ENCODE measurements around the gene TRPC4AP. TPM values are rescaled to one million over a fixed set of nuclear protein-coding genes. Genes with fewer than 3 reads are reported as not detected.
"Not testable (repeated sequence)": the region's sequence is repeated elsewhere in the genome, so short reads cannot be mapped to it uniquely, and the experiment has no call there.

Gene TRPC4AP
- 57.1 and 64.8 TPM in 2 replicates for total RNA-seq (2014; rRNA removed)
- 57.6 TPM for polyA plus RNA-seq (2012)

GRCh38 chr20:35092524-35093266 lies at the start of gene TRPC4AP:
TSS of gene TRPC4AP (minus strand) at chr20:35092807. CDS start at chr20:35092781, 26 bp downstream.
- DNase-seq (ENCODE audit: low read depth) = peak; percentile 83

GRCh38 chr20:35135867-35136586 lies 43.4 kb upstream of the TRPC4AP start:
- DNase-seq (ENCODE audit: low read depth) = no peak

- no peak for DNase-seq (ENCODE audit: low read depth)
These were observed 42.3 kb upstream of the TRPC4AP start for GRCh38 chr20:35134880-35135279.

GRCh38 chr20:35134472-35134871 lies 41.9 kb upstream of the TRPC4AP start:
- DNase-seq (ENCODE audit: low read depth) = no peak

GRCh38 chr20:35133735-35134134 lies 41.1 kb upstream of the TRPC4AP start:
- DNase-seq (ENCODE audit: low read depth) = no peak

- DNase-seq (ENCODE audit: low read depth) = no peak
These were observed 40.4 kb upstream of the TRPC4AP start for GRCh38 chr20:35133031-35133430.

- DNase-seq (ENCODE audit: low read depth) = no peak
These were observed 39.3 kb upstream of the TRPC4AP start for GRCh38 chr20:35131934-35132333.

- no peak for DNase-seq (ENCODE audit: low read depth)
These were observed 37.1 kb upstream of the TRPC4AP start for GRCh38 chr20:35129647-35130069.

GRCh38 chr20:35125753-35126152 lies 33.1 kb upstream of the TRPC4AP start:
- DNase-seq (ENCODE audit: low read depth) = no peak

- no peak for DNase-seq (ENCODE audit: low read depth)
These were observed 30.3 kb upstream of the TRPC4AP start for GRCh38 chr20:35122756-35123405.

GRCh38 chr20:35121186-35121585 lies 28.6 kb upstream of the TRPC4AP start:
- no peak for DNase-seq (ENCODE audit: low read depth)

GRCh38 chr20:35120012-35120701 lies 27.6 kb upstream of the TRPC4AP start:
- DNase-seq (ENCODE audit: low read depth) = peak; percentile 20

GRCh38 chr20:35117629-35118028 lies 25.0 kb upstream of the TRPC4AP start:
- DNase-seq (ENCODE audit: low read depth) = no peak

- DNase-seq (ENCODE audit: low read depth) = peak; percentile 44
These were observed 24.6 kb upstream of the TRPC4AP start for GRCh38 chr20:35117196-35117595.

- no peak for DNase-seq (ENCODE audit: low read depth)
These were observed 23.7 kb upstream of the TRPC4AP start for GRCh38 chr20:35116258-35116657.

- DNase-seq (ENCODE audit: low read depth) = no peak
These were observed 23.0 kb upstream of the TRPC4AP start for GRCh38 chr20:35115606-35116005.

- not testable (repeated sequence) for DNase-seq (ENCODE audit: low read depth)
These were observed 19.7 kb upstream of the TRPC4AP start for GRCh38 chr20:35112276-35112675.

- DNase-seq (ENCODE audit: low read depth) = peak; percentile 82
These were observed 18.7 kb upstream of the TRPC4AP start for GRCh38 chr20:35111141-35111888.

- DNase-seq (ENCODE audit: low read depth) = no peak
These were observed 16.3 kb upstream of the TRPC4AP start for GRCh38 chr20:35108921-35109320.

GRCh38 chr20:35106827-35107380 lies 14.3 kb upstream of the TRPC4AP start:
- DNase-seq (ENCODE audit: low read depth) = no peak

Measured in LHCN-M2 (cell line).